ENCODE results near the gene ABCB10.
A peak's percentile ranks its signal among the peaks of the same experiment; 100 is the strongest.
"Not testable (repeated sequence)": the region's sequence is repeated elsewhere in the genome, so short reads cannot be mapped to it uniquely, and the experiment has no call there.

ABCB10 gene

DNA sequence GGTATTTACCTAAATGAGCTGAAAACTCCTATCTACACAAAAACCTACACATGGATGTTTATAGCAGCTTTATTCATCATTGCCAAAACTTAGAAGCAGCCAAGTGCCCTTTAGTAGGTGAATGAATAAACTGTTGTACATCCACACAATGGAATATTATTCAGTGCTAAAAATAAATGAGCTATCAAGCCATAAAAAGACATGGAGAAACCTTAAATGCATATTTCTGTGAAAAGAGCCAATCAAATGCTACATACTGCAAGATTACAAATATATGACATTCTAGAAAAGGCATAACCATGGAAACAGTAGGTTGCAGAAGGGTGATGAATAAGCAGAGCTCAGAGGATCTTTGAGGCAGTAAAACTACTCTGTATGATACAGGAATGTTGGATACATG, 23.3 kb downstream of the ABCB10 start:
- DNase-seq (ENCODE audit: low read depth) = no peak

DNA sequence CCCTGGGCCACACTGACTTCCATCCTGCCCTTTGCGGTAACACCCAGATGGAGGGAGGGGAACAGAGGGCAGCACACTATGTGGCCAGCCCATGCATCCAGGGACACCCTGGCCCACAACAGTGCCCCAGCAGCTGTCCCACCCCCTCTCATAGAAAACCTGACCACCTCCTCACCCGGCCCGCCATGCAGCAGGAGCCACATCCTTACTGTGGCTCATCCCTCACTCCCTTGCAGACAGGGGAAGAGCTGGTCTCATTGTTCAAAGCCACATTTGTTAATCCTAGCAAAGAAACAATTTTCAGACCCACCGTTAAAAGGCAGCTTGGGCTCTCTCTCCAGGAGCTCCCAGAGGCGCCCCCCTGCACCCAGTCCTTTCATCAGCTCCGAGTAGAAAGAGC, 27.2 kb downstream of the ABCB10 start:
- no peak for DNase-seq (ENCODE audit: low read depth)

DNA sequence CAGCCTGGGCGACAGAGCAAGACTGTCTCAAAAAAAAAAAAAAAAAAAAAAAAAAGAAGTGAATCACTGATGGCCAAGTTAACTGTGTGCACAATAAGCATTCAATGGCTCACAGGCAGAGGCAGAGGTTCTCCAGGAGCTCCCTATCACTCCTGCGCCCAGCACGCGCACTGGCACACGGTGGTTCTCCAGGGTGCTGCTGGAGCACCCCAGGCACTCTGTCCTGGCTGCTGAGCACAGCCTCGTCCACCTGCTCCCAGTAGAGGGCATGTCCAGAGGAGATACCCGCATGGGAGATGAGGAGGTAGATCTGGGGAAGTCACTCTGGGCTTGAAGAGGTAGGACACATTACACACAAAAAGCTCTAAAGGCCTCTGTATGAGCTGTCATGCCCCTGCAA, 28.9 kb downstream of the ABCB10 start:
- no peak for DNase-seq (ENCODE audit: low read depth)

DNA sequence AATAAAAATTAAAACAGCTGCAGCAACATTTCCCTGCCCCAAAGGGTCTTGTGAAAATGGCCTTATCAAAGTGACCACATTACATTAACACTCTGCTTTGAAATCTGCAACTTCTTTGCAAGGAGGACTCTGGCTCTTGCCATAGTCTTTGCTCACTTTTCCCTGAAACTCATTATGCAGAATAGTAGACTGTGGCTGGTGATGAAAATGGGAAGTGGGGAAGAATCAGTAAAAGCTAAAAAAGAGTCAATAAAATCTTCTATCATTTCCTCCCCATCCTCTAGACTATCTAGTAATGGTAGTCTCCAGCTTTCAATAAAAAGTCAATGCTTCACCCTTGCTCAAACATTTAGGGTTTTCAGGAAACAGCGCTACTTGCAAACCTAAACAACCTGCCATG, 31.8 kb downstream of the ABCB10 start:
- no peak for DNase-seq (ENCODE audit: low read depth)

DNA sequence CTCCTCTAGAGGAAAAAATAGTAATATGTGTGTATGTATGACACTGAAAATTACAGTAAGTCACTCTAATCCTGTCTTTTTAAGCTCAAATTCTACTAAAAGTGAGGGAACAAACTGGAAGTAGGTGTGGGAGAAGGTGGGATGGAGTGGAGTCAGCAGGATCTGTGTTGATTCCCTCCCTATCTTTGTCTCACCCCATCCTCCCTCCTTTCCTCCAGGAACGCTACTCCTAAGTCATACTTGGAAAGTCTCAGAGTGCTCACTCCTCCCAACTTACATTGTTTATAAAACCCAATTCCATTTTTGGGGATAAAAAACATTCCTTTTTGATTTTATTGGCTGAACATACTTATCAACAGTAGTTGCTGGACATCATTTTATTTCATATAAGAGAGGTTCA, 35.5 kb downstream of the ABCB10 start:
- no peak for DNase-seq (ENCODE audit: low read depth)

DNA sequence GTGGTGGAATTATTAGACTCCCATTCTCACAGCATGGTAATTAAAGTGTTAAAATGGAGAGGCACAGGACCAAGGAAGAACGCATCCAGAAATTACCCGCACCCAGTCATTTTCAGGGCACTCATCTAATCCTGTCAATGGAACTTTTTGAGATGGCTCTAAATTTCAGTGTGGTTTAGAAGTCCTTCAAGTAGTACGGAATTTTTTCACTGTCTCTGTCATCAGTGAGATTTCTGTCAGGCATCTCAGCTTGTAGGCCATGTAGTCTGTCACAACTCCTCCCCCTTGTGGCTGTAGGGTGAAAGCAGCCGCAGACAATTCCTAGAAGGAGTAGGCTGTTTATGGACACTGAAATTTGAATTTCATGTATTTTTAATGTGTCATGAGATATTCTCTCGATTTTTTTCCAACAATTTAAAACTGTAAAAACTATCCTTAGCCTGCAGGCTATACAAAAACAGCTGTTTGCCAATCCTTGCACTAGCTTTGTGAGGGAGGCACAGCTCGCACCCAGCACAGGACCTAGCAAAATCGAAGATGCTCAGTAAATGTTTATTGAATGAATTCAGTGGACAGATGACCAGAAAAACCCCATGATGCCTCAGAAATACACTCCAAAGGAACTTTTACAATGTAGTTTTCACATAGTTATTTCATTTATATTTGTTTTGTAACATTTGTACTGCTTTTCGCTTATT, 43.8 kb downstream of the ABCB10 start:
- peak; percentile 27 for DNase-seq (ENCODE audit: low read depth)

DNA sequence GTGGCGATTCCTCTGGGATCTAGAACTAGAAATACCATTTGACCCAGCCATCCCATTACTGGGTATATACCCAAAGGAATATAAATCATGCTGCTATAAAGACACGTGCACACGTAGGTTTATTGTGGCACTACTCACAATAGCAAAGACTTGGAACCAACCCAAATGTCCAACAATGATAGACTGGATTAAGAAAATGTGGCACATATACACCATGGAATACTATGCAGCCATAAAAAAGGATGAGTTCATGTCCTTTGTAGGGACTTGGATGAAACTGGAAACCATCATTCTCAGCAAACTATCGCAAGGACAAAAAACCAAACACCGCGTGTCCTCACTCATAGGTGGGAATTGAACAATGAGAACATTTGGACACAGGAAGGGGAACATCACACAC, 46.9 kb downstream of the ABCB10 start:
- not testable (repeated sequence) for DNase-seq (ENCODE audit: low read depth)

DNA sequence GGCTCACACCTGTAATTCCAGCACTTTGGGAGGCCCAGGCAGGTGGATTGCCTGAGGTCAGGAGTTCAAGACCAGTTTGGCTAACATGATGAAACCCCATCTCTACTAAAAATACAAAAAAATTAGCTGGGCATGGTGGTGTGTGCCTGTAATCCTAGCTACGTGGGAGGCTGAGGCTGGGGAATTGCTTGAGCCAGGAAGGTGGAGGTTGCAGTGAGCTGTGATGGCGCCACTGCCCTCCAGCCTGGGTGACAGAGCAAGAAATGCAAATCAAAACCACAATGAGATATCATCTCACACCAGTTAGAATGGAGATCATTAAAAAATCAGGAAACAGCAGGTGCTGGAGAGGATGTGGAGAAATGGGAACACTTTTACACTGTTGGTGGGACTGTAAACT, 47.3 kb downstream of the ABCB10 start:
- not testable (repeated sequence) for DNase-seq (ENCODE audit: low read depth)

DNA sequence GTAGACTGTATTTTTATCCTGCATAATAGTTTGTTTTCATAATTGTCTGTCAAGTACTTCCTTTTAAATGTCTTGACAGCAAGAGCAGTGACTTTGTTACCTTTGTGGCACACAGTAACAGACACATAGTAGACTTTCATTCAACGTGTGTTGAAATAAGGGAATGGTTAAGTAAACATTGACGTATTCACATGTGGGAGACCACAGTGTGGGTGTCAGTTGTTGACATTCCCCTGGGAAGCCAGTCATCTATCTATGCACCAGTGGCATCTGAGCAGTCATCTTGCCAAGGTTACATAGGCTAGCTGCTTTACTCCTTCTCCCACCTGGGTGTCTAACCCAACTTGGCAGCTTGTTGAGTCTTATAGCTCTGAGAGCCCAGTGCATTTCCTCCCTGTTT, 48.9 kb downstream of the ABCB10 start:
- DNase-seq (ENCODE audit: low read depth) = no peak

DNA sequence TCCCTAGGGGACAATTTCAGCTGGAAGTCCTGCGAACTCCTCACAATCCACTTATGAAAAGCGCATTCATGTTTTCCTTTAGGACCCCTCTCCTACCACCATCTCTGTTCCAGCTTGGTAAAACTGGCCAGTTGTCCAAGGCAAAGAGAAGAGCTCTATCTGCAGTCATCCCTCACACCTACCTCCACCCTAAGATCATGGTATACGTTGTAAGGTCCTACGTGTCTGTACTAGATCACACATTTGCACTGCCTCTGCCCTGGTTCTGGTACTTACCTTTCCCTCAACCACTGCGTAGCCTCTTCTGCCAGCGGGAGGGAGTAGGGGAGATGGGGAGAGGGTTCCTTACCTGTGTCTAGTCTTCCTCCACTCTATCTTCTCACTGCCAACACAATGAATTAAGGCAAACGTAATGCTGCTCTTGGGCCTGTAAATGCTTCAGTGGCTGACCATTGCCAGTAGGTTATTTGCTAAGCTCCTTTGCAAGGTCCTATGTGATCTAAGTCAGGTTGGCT, 49.6 kb downstream of the ABCB10 start:
- no peak for DNase-seq (ENCODE audit: low read depth)

DNA sequence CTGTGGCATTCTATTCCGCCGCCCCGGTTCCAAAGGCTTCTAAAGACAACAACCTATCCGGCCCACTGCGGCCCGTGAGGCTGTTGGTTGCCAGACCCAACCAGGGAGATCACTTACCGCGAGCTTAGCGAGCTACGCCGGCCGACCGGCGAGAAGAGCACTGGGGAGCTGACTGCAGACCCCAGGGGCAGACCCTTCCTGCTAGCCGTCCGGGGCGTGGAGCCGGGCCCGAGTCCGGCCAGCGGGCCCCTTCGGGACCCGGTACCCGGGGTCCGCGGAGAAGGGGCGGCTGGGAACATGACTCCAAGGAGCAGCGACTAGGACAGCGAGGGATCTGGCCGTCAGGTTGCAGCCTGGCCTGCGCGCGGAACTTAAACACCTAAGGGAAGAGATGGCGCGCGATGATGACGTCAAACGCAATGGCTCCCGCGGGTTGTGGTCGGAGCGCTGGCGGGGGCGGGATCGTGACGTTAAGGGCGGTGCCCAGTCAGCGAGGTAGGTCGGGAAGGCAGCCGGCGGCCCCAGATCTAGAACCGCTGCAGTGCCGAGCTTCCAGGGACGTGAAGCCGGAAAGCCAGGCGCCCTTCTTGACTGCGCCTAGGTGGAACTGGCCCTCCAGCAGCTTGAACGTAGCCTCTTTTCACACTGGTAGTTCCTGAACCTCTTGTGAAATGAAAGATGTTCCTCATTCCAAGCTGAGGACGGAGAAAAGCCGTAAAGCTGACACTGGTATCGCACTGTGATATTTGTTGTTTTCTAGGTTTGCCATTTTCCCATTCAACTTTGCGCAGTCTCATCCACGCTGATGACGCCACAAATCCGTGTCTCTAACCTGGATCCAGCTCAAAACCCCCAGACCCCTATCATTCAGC, 50.3 kb downstream of the ABCB10 start, which contains the start of gene NUP133:
Gene NUP133, minus strand, starts transcription at position 391 of the 872 bp plus-strand sequence. Its CDS starts 92 bp downstream, at position 299.
- peak; percentile 98 for DNase-seq (ENCODE audit: low read depth)

DNA sequence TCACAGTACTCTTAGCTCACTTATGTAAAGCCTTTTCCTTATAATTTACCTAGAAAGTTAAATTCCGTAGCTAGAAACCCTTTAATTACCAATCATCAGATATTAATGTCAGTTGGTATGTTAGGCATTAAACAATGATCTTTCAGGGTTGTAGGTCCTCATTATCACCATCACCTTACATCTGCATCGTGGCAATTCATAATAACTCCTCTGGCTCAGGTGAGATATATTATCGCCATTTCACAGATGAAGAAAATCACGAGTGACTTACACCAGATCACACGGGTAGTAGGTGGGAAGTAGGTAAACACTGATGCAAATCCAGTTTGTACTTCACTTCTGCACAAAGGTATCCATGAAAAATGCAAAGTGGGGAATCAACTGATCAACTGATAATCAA, 51.0 kb downstream of the ABCB10 start:
- DNase-seq (ENCODE audit: low read depth) = no peak

DNA sequence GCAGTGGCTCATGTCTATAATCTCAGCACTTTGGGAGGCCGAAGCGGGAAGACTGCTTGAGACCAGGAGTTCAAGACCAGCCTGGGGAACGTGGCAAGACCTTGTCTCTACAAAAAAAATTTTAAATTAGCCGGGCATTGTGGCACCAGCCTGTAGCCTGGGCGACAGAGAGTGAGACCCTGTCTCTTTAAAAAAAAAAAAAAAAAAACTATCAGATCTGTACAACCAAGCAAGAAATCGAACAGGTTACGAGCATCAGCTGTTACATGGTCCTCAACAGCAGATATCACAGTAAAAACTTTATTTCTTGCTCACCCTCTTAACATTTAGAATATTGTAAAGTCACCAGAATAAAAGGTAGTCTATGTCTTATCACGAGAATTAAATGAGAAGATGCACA, 51.9 kb downstream of the ABCB10 start:
- DNase-seq (ENCODE audit: low read depth) = no peak

DNA sequence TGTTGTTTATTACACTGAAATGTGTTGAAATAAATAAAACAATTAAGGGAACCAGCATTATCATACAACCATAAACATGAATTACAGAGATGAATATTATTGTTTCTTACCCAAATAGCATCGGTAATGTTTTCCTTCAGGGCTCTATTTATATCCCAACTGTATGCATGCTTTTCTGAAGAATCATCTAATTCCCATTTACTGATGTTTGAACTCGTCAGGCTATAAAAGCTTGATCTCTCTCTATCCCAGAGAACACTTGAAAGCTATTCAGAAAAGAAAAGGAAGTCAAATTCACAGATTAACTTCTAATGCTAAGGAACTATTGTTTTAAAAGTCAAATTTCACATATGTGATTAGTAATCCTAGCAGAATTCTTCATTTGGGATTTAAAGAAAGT, 62.7 kb downstream of the ABCB10 start:
- DNase-seq (ENCODE audit: low read depth) = no peak

DNA sequence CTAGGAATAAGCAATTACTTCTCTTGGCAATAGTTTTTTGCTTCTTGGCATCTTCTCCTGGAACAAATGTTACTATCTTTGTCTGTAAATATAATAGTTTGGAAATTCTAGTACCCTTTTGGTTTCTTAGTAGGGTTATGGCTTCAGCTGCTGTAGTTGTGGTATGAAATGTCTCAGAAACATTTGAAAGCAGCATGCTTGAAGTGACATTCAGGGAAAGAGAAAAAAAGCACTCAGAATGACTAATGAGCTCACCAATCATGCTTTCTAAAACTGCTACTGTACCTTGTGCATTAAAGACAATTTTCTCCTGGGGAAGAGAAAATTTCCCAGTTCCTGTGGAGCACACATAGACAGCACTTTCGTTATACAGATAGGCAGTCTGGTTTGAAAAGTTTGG, 71.3 kb downstream of the ABCB10 start:
- no peak for DNase-seq (ENCODE audit: low read depth)

DNA sequence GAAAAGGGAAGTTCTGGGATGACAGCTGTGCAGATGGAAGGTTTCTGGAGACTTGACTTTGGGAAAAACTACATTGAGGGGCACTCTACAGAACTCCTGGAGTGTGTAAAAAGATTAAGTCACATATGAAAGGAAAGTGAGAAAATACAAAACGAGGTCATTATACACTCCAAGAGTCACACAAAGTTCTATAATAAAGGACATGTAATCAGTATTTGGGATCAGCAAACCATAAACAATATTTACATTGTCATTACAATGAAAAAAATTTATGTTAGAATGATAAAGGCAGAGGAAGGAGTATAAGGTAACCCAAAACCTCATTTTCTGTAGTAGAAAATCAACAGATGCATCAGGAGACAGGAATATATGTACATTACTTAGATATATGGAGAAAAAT, 73.2 kb downstream of the ABCB10 start:
- DNase-seq (ENCODE audit: low read depth) = no peak

DNA sequence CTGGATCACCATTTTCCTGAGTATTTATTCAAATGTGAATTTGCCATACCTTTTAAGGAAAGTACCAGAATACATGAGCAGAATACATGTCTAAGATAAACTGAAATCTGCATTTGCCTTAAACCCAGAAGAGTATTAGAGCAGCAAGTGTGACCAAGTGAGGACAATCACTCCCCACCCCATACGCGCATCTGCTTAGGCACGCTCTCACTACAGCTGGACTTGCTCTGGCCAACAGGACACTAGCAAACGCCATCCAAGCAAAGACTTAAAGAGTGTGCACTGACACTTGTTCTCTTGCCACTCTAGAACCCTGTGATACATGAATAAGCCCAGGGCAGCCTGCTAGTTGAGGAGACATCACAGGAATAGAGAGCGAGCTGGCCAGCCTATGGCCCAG, 76.0 kb downstream of the ABCB10 start:
- DNase-seq (ENCODE audit: low read depth) = no peak

DNA sequence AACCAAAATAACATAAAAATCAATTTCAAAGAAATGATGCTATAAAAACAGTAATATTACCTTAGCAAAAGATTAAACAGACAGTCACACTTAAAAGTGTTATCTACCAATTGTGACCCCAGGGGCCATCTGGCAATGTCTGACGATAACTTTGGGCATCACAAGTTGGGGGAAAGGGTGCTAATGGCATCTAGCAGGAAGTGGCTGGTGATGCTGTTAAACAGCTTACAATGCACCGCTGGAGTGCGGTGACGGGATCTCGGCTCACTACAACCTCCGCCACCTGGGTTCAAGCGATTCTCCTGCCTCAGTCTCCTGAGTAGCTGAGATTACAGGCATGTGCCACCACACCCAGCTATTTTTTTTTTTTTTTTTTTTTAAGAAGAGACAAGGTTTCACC, 78.0 kb downstream of the ABCB10 start:
- DNase-seq (ENCODE audit: low read depth) = no peak

DNA sequence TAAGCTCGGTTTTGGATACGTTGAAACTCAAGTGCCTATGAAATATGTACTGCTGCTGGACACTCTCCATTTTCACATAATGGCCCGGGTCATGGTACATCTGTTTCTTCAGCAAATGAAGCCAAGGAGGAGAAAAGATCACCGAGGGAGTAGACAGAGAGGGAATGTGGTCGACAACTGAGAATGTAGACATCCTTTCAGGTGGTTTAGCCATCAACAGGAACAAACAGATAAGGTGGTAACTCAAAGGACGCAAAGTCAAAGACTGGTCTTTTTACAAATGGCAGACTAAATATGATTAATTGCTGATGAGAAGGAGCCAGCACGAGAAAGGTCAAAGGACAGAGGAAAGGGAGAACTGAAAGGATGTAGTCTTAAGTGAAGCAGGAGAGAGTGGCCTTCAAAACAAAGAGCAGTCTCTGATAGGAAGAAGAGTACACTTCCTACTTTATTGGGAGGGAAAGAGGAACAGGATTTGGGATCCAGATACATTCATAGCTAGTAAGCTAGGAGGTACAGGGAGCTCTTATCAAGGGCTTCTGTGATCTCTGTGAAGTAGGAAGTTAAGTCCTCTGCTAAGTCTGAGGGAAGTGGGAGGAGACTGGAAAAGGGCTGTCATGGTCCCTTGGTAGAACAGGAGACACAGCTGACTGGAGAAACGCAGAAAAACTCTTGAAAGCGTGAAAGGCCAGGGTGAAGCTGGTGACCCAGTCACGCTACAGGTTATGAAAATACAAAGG, 78.7 kb downstream of the ABCB10 start:
- no peak for DNase-seq (ENCODE audit: low read depth)

DNA sequence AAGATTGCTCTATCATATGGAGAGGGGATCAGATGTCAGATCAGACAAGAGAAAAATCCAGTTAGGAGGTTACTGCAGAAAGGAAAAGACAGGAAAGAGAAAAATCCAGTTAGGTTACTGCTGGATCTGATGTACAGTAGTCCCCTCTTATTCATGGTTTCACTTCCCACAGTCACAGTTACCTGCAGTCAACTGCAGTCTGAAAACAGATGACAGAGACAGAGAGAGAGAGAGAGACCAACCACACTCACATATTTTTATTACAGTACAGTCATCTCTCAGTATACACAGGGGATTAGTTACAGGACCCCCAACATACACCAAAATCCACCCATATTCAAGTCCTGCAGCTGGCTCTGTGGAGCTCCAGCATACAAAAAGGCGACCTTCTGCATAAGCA, 79.7 kb downstream of the ABCB10 start:
- no peak for DNase-seq (ENCODE audit: low read depth)

DNA sequence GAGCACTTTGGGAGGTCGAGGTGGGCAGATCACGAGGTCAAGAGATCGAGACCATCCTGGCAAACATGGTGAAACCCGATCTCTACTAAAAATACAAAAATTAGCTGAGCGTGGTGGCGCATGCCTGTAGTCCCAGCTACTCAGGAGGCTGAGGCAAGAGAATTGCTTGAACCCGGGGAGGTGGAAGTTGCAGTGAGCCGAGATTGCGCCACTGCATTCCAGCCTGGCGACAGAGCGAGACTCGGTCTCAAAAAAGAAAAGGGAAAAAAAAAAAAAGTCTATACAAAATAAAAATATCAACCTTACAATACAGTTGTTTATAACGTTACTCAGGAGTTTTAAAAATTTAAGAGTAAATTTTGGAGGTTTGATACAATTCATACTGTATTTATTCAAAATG, 82.6 kb downstream of the ABCB10 start:
- not testable (repeated sequence) for DNase-seq (ENCODE audit: low read depth)

DNA sequence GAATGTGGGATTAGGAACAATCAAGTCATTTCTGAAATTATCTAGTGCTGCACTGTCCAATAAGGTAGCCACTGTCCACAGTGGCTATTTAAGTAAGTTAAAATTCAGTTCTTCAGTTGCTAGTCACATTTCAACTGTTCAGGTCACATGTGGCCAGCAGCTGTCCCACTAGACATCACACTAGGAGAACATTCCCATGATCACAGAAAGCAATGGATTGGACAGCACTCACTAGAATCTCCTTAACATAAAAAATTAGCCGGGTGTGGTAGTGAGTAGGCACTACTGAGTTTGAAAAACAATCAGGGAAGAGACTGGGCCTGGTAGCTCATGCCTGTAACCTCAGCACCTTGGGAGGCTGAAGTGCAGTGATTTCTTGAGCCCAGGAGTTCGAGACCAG, 84.0 kb downstream of the ABCB10 start:
- no peak for DNase-seq (ENCODE audit: low read depth)

DNA sequence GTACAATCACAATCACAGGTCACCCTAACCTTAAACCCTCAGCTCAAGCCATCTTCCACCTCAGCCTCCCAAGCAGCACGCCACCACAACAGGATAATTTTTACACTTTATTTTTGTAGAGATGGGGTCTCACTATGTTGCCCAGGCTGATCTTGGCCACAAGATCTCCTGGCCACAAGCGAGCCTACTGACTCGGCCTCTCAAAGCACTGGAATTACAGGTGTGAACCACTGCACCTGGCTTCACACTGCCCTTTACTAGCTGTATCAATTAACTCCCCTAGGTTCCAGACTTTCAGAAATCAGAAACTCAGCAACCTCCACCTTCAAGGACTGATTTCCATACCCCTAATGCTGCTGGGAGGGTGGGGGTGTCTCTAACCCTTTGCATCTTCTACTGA, 87.3 kb downstream of the ABCB10 start:
- DNase-seq (ENCODE audit: low read depth) = no peak
